ENCODE data around the gene OXT. TPM values are rescaled to one million over a fixed set of nuclear protein-coding genes. Genes with fewer than 3 reads are reported as not detected.
"Not testable (repeated sequence)": the region's sequence is repeated elsewhere in the genome, so short reads cannot be mapped to it uniquely, and the experiment has no call there.

The OXT gene
- polyA plus RNA-seq, 3 donors = 0.81 to 1.0 (median 0.83) TPM

- DNase-seq = no peak
Measured at GRCh38 chr20:3047486-3048419, 23.7 kb upstream of the OXT start.

- DNase-seq = no peak
Measured at GRCh38 chr20:3051385-3052019, 19.9 kb upstream of the OXT start.

GRCh38 chr20:3059489-3059888, 11.9 kb upstream of the OXT start:
- DNase-seq = no peak

- not testable (repeated sequence) for DNase-seq
Measured at GRCh38 chr20:3064119-3064518, 7.3 kb upstream of the OXT start.

- DNase-seq = no peak
Measured at GRCh38 chr20:3067139-3068014, 4.0 kb upstream of the OXT start.

- DNase-seq = no peak
Measured at GRCh38 chr20:3068075-3068474, 3.3 kb upstream of the OXT start.

- DNase-seq = no peak
Measured at GRCh38 chr20:3068986-3069900, 2.2 kb upstream of the OXT start.

- no peak for DNase-seq
Measured at GRCh38 chr20:3070725-3071124, 695 bp upstream of the OXT start.

- no peak for DNase-seq
Measured at GRCh38 chr20:3071266-3071609, 182 bp upstream of the OXT start.

- no peak for DNase-seq
Measured at GRCh38 chr20:3072530-3073250, 1.3 kb downstream of the OXT start.

GRCh38 chr20:3073251-3073643, 1.8 kb downstream of the OXT start:
- DNase-seq = not testable (repeated sequence)

- no peak for DNase-seq
Measured at GRCh38 chr20:3074812-3075211, 3.4 kb downstream of the OXT start.

GRCh38 chr20:3075315-3075714, 3.9 kb downstream of the OXT start:
- DNase-seq = not testable (repeated sequence)

GRCh38 chr20:3077618-3078134, 6.3 kb downstream of the OXT start:
- no peak for DNase-seq

- DNase-seq = no peak
Measured at GRCh38 chr20:3080939-3081388, 9.5 kb downstream of the OXT start.

- DNase-seq = no peak
Measured at GRCh38 chr20:3081641-3082040, 10.2 kb downstream of the OXT start.

GRCh38 chr20:3082306-3082951, 11.0 kb downstream of the OXT start:
- DNase-seq = no peak

GRCh38 chr20:3082955-3083952, 11.8 kb downstream of the OXT start:
- no peak for DNase-seq

Measured in renal pelvis (tissue), 4 donors.